NCI-H2227 (cell line): ENCODE data around the gene OR8B4.
A peak's percentile ranks its signal among the peaks of the same experiment; 100 is the strongest.
"Not testable (repeated sequence)": the region's sequence is repeated elsewhere in the genome, so short reads cannot be mapped to it uniquely, and the experiment has no call there.

ENCODE experiments used
- DNase-seq: peaks from one replicate; lab custom pipeline; 2025; ENCODE audit not compliant: unreplicated experiment; lab: John Stamatoyannopoulos, UW

The OR8B4 gene

GRCh38 chr11:124409906-124410305 is 14.8 kb downstream of the OR8B4 start:
- no peak for DNase-seq

GRCh38 chr11:124405581-124405980 is 19.1 kb downstream of the OR8B4 start:
- DNase-seq: no peak

GRCh38 chr11:124403186-124403585 is 21.5 kb downstream of the OR8B4 start:
- not testable (repeated sequence) for DNase-seq

DNA sequence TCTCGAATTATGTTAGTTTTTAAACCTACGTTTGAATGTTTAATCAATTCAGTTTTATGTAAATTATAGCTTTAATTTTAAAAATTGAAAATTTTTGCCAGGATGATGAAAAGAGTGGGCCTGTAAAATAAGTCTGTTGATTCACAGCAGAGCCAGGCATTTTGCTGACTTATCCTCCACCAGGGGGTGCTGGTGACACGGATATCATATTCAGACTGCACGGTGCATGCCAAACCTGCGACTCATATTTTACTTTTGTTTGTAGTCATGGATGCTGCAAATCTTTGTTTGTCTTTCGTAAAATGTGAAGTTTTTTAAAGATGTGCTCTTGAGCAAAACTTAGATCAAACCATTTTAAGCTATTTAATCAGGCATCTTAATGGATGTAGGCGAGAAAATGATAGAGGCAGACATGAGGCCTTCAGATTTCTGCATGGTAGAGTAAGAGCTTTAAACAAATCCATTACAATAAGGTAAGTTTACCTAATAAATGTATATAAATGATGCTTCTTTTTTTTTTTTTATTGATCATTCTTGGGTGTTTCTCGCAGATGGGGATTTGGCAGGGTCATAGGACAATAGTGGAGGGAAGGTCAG is 22.2 kb downstream of the OR8B4 start:
- DNase-seq: peak; percentile 1

- DNase-seq: no peak
Measured at GRCh38 chr11:124398924-124399323, 25.7 kb downstream of the OR8B4 start, which contains the start of gene OR8B3. Gene OR8B3, minus strand, starts transcription at chr11:124399024. Its CDS starts 1,673 bp downstream, at chr11:124397351.

DNA sequence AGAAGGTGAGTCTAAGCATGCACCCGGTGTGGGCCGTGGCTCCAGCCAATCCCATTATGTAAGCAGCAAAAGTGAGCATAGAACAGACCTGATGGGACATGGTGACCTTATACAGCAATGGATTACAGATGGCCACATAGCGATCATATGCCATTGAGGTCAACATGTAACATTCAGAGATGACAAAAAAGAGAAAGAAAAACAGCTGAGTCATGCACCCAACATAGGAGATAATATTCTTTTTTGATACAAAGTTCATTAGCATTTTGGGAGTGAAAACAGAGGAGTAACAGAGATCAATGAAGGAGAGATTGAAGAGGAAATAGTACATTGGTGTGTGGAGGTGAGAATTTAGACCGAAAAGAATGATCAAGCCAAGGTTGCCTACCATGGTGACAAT is 27.8 kb downstream of the OR8B4 start:
- DNase-seq: not testable (repeated sequence)

DNA sequence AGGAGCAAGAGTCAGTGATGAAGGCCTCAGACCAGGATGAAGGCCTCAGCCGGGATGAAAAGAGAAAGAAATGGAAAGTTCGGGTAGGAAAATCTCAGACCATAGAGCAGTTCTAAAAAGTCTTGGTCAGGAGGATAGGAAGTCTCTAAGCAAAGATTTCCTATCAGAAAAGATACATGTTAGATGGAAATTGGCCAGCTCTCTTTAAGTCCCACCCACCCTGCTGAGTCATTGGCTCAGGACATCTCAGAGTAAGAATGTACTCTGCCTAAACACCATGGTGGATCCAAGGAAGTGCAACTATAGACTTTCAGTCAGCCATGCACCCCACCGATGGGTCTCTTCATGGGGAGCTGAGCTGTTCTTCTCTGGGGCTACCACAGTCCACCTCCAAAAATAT is 30.3 kb downstream of the OR8B4 start:
- DNase-seq: no peak

- no peak for DNase-seq
Measured at GRCh38 chr11:124384399-124384798, 40.3 kb downstream of the OR8B4 start, which contains the start of gene OR8B2. Gene OR8B2, minus strand, starts transcription at chr11:124384499. Its CDS starts 1,156 bp downstream, at chr11:124383343.

DNA sequence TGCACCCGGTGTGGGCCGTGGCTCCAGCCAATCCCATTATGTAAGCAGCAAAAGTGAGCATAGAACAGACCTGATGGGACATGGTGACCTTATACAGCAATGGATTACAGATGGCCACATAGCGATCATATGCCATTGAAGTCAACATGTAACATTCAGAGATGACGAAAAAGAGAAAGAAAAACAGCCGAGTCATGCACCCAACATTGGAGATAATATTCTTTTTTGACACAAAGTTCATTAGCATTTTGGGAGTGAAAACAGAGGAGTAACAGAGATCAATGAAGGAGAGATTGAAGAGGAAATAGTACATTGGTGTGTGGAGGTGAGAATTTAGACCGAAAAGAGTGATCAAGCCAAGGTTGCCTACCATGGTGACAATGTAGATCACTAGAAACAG is 41.8 kb downstream of the OR8B4 start:
- DNase-seq: not testable (repeated sequence)

GRCh38 chr11:124380585-124380984 is 44.1 kb downstream of the OR8B4 start:
- DNase-seq: no peak

GRCh38 chr11:124376280-124376679 is 48.4 kb downstream of the OR8B4 start:
- no peak for DNase-seq
